PC-3 (cell line): Measurements from ENCODE around the gene ZDHHC21. TPM values are rescaled to one million over a fixed set of nuclear protein-coding genes. Genes with fewer than 3 reads are reported as not detected.
"Not testable (repeated sequence)": the region's sequence is repeated elsewhere in the genome, so short reads cannot be mapped to it uniquely, and the experiment has no call there.

Experiments
- ATAC-seq: fragments of 200-7000 bp; cut with Tn5 transposase; 2 replicates; pipeline ENCODE4 v1.9.1; 2020; ENCODE audit warnings: mild to moderate bottlenecking, moderate library complexity
- BruUV-seq: library from RNA; stranded (reverse); fragments of 400-500 nt; replicated peaks from 2 replicates; lab custom pipeline; 2021; lab: Mats Ljungman, UMichigan
- CTCF ChIA-PET: fragments of 300-600 bp; sonication (Branson Sonifier 250); formaldehyde crosslinking; loops from one replicate; lab custom pipeline; 2022; ENCODE audit warnings: antibody characterized with exemption; lab: Charles Lee
- POLR2A ChIA-PET: fragments of 300-600 bp; sonication (Branson Sonifier 250); formaldehyde crosslinking; loops from one replicate; lab custom pipeline; 2022; ENCODE audit warnings: antibody characterized with exemption; ENCODE audit not compliant: unreplicated experiment; lab: Charles Lee
- DNase-seq: peaks from one replicate; pipeline ENCODE4 v3.0.0-alpha.2; 2015
- H2AFZ ChIP-seq: fragments of 300-600 bp; sonication (generic); 2 replicates; pipeline ENCODE4 v1.6.0; 2016; ENCODE audit warnings: antibody characterized with exemption, low read length
- H3F3A ChIP-seq: fragments of 300-600 bp; sonication (generic); one replicate; pipeline ENCODE4 v1.6.0; 2017; ENCODE audit warnings: antibody characterized with exemption, low read length, control low read depth, mild to moderate bottlenecking; ENCODE audit not compliant: unreplicated experiment
- H3K27ac ChIP-seq: fragments of 300-600 bp; sonication (generic); 2 replicates; pipeline ENCODE4 v1.5.1; 2016; ENCODE audit warnings: mild to moderate bottlenecking, low read length
- H3K27me3 ChIP-seq: fragments of 300-600 bp; sonication (generic); 2 replicates; pipeline ENCODE4 v1.6.1; 2016; ENCODE audit warnings: low read length, mixed read lengths
- H3K36me3 ChIP-seq: fragments of 300-600 bp; sonication (generic); 2 replicates; pipeline ENCODE4 v1.6.1; 2016; ENCODE audit warnings: low read depth, mixed run types, low read length, mixed read lengths
- H3K4me1 ChIP-seq: fragments of 300-600 bp; sonication (generic); 2 replicates; pipeline ENCODE4 v1.5.1; 2016; ENCODE audit warnings: low read length; ENCODE audit not compliant: insufficient read depth
- H3K4me2 ChIP-seq: fragments of 300-600 bp; sonication (generic); 2 replicates; pipeline ENCODE4 v1.6.0; 2016; ENCODE audit warnings: low read length
- H3K4me3 ChIP-seq: fragments of 300-600 bp; sonication (generic); 2 replicates; pipeline ENCODE4 v1.5.1; 2016; ENCODE audit warnings: mild to moderate bottlenecking, low read length, mixed read lengths
- H3K79me2 ChIP-seq: fragments of 300-600 bp; sonication (generic); 2 replicates; pipeline ENCODE4 v1.6.1; 2017; ENCODE audit warnings: low read length, mixed read lengths
- H3K9ac ChIP-seq: fragments of 300-600 bp; sonication (generic); 2 replicates; pipeline ENCODE4 v1.6.0; 2016; ENCODE audit warnings: mild to moderate bottlenecking, low read length
- H3K9me2 ChIP-seq: fragments of 300-600 bp; sonication (generic); replicated peaks from 2 replicates; pipeline ENCODE4 v1.6.1; 2016; ENCODE audit warnings: mixed run types, low read length, mixed read lengths
- H3K9me3 ChIP-seq: fragments of 300-600 bp; sonication (generic); 2 replicates; pipeline ENCODE4 v1.6.1; 2016; ENCODE audit warnings: low read length, mixed read lengths
- H4K20me1 ChIP-seq: fragments of 300-600 bp; sonication (generic); 2 replicates; pipeline ENCODE4 v1.6.1; 2016; ENCODE audit warnings: low read length, mixed read lengths
- CTCF ChIP-seq: fragments of 300-600 bp; sonication (generic); conservative IDR thresholded peaks from 2 replicates; pipeline ENCODE4 v1.5.1; 2017; ENCODE audit warnings: antibody characterized with exemption, low read depth, mild to moderate bottlenecking, low read length
- EZH2 ChIP-seq: fragments of 300-600 bp; sonication (generic); IDR thresholded peaks from one replicate; pipeline ENCODE4 v1.6.1; 2017; ENCODE audit warnings: antibody characterized with exemption, mild to moderate bottlenecking, low read length; ENCODE audit not compliant: unreplicated experiment
- EZH2phosphoT487 ChIP-seq: fragments of 300-600 bp; sonication (generic); IDR thresholded peaks from 2 replicates; pipeline ENCODE4 v1.6.1; 2018; ENCODE audit warnings: mild to moderate bottlenecking, antibody characterized with exemption, low read length, borderline replicate concordance
- intact Hi-C: fragments of 100-400 bp; cut with micrococcal nuclease; formaldehyde crosslinking; loops from 2 replicates; pipeline ENCODE4 v1.9.0; 2023
- total RNA-seq: library from RNA; depleted of rRNA; stranded (reverse); fragments of >200 nt; gene quantifications from 2 replicates; pipeline ENCODE4 v1.2.3, GENCODE V29; 2014

The ZDHHC21 gene
- total RNA-seq, 1 experiment from 2014 or later = 6.2 TPM

GRCh38 chr9:14686168-14686567 is 7.1 kb downstream of the ZDHHC21 start:
- ATAC-seq = no peak
- no TSS peak for BruUV-seq
- Histone ChIP-seq H3K9me3 (no peaks in the 10 kb centered on the region), H3K4me1 (peaks cover 32% of the 10 kb centered on the region), H3K36me3 (peaks cover 14% of the 10 kb centered on the region), H2AFZ (no peak overlapping the region), H3K4me3 (no peak overlapping the region), H3K79me2 (peaks cover 26% of the 10 kb centered on the region), H3K27me3 (no peaks in the 10 kb centered on the region), H3K4me2 (peak overlapping the region; percentile 55; the same call in 1 of the 2 replicates), H3K9me2 (no peaks in the 10 kb centered on the region), H4K20me1 (no peaks in the 10 kb centered on the region), H3K27ac (peak overlapping the region; percentile 80), H3K9ac (no peak overlapping the region), H3F3A (no peaks in the 10 kb centered on the region)
- DNase-seq = no peak
- ChIA-PET CTCF (no interaction called here), POLR2A (no interaction called here)
- intact Hi-C loops = no loop called here
- TF ChIP-seq CTCF (no peak), EZH2 (no peak), EZH2phosphoT487 (no peak)

- POLR2A ChIA-PET, H3K27me3 ChIP-seq, H3K9ac ChIP-seq, H3K9me3 ChIP-seq, CTCF ChIA-PET, H3K4me3 ChIP-seq, H3K27ac ChIP-seq, BruUV-seq, DNase-seq, ATAC-seq, H3K9me2 ChIP-seq, H3K4me2 ChIP-seq, H4K20me1 ChIP-seq, intact Hi-C loops, H2AFZ ChIP-seq, H3F3A ChIP-seq, H3K36me3 ChIP-seq: not testable (repeated sequence)
- H3K79me2 ChIP-seq = peaks cover 10% of the 10 kb centered on the region; the same call in 1 of the 2 replicates
- H3K4me1 ChIP-seq = peaks cover 13% of the 10 kb centered on the region
These were observed 10.6 kb downstream of the ZDHHC21 start for GRCh38 chr9:14682616-14683015.

- Histone ChIP-seq H2AFZ (no peak overlapping the region), H3K27me3 (no peaks in the 10 kb centered on the region), H3F3A (no peaks in the 10 kb centered on the region), H4K20me1 (no peaks in the 10 kb centered on the region), H3K9me2 (no peaks in the 10 kb centered on the region), H3K9me3 (no peaks in the 10 kb centered on the region), H3K4me1 (no peaks in the 10 kb centered on the region), H3K36me3 (no peaks in the 10 kb centered on the region; the same call in 1 of the 2 replicates), H3K4me2 (no peak overlapping the region), H3K27ac (no peak overlapping the region), H3K9ac (no peak overlapping the region), H3K79me2 (peaks cover 10% of the 10 kb centered on the region; the same call in 1 of the 2 replicates), H3K4me3 (no peak overlapping the region)
- ChIA-PET POLR2A (no interaction called here), CTCF (no interaction called here)
- no peak for ATAC-seq
- no peak for DNase-seq
- no TSS peak for BruUV-seq
- TF ChIP-seq CTCF (no peak), EZH2 (no peak), EZH2phosphoT487 (no peak)
- intact Hi-C loops = no loop called here
These were observed 14.5 kb downstream of the ZDHHC21 start for GRCh38 chr9:14678776-14679175.
